PC-9 (cell line): ENCODE results near the gene ZBTB22.

Source experiments
- EZH2 ChIP-seq: fragments of 200-600 bp; sonication (generic); IDR thresholded peaks from 2 replicates; pipeline ENCODE4 v1.8.0; 2017; ENCODE audit warnings: antibody characterized with exemption, low read depth
- TF ChIP-seq, protein P1 (sequence below): fragments of 200-600 bp; sonication (generic); conservative IDR thresholded peaks from 2 replicates; pipeline ENCODE4 v1.6.1; 2017; ENCODE audit warnings: mixed run types, antibody characterized with exemption, mild to moderate bottlenecking, moderate library complexity

DNA sequence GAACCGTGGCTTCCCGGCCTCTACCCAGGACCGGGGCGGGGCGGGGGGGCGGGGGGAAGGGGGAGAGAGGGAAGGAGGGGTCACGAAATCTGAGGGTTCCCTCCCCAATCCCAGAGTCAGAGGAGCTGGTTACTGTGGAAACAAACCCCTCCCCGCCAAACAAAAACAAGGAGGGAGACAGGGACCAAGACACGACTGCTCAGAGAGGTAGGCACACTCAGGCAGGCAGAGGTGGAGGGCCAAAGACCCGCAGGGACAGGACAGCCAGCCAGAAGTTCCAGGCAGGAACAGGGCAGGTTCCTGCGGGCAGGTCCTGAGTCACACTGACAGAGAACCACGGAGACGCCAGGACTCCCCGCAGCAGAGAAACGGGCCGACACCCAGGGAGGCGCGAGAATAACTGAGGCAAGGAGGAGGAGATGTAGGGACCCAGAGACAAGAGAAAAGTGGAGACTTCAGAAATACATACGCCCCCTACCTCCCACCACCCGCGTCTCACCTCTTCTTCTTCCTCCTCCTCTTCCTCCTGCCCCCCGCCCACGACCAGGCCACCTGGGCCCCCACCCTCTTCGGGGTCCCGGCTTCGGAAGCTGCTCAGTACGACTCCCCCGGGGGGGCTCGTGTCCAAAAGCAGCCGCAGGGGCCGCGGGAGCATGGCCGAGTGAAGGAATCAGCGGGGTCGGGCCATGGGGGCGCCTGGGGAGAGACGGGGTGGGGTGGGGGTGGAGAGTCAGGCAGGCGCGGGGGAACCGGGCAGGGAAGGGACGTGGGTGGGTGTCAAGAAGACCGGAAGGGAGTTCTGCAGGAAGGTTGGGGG lies 19.4 kb downstream of the ZBTB22 start:
- TF ChIP-seq, protein P1, sequence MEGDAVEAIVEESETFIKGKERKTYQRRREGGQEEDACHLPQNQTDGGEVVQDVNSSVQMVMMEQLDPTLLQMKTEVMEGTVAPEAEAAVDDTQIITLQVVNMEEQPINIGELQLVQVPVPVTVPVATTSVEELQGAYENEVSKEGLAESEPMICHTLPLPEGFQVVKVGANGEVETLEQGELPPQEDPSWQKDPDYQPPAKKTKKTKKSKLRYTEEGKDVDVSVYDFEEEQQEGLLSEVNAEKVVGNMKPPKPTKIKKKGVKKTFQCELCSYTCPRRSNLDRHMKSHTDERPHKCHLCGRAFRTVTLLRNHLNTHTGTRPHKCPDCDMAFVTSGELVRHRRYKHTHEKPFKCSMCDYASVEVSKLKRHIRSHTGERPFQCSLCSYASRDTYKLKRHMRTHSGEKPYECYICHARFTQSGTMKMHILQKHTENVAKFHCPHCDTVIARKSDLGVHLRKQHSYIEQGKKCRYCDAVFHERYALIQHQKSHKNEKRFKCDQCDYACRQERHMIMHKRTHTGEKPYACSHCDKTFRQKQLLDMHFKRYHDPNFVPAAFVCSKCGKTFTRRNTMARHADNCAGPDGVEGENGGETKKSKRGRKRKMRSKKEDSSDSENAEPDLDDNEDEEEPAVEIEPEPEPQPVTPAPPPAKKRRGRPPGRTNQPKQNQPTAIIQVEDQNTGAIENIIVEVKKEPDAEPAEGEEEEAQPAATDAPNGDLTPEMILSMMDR, result no peak
- no peak for TF ChIP-seq EZH2
